Endothelial cell (in vitro differentiated cells): ENCODE results near the gene FBXL19. TPM values are rescaled to one million over a fixed set of nuclear protein-coding genes. Genes with fewer than 3 reads are reported as not detected.

Experiments used
- DNase-seq: peaks from one replicate; pipeline ENCODE4 v3.0.0; 2021; ENCODE audit warnings: low spot score
- H3K27ac Mint-ChIP-seq: one replicate; pipeline ENCODE4 v1.8.0; 2021; ENCODE audit warnings: mixed read lengths, inconsistent platforms; ENCODE audit not compliant: unreplicated experiment
- H3K27me3 Mint-ChIP-seq: one replicate; pipeline ENCODE4 v1.8.0; 2021; ENCODE audit warnings: mild to moderate bottlenecking, moderate library complexity, mixed read lengths, inconsistent platforms; ENCODE audit not compliant: unreplicated experiment
- H3K36me3 Mint-ChIP-seq: one replicate; pipeline ENCODE4 v1.8.0; 2021; ENCODE audit warnings: mild to moderate bottlenecking, low read depth, mixed read lengths, inconsistent platforms; ENCODE audit not compliant: unreplicated experiment
- H3K4me1 Mint-ChIP-seq: one replicate; pipeline ENCODE4 v1.8.0; 2021; ENCODE audit warnings: mild to moderate bottlenecking, mixed read lengths, inconsistent platforms; ENCODE audit not compliant: unreplicated experiment
- H3K4me3 Mint-ChIP-seq: one replicate; pipeline ENCODE4 v1.8.0; 2021; ENCODE audit warnings: mild to moderate bottlenecking, mixed read lengths, inconsistent platforms; ENCODE audit not compliant: unreplicated experiment
- H3K9me3 Mint-ChIP-seq: one replicate; pipeline ENCODE4 v1.8.0; 2021; ENCODE audit warnings: mixed read lengths, inconsistent platforms; ENCODE audit not compliant: unreplicated experiment
- total RNA-seq: library from RNA; stranded (reverse); fragmentation: NEBNext Ultra II Directional; extraction: Animal tissue kit (Norgen Biotek cat#: 25700); gene quantifications from one replicate; pipeline ENCODE4 v1.2.1, GENCODE V29; 2021; ENCODE audit not compliant: unreplicated experiment
- TF ChIP-seq, protein P1 (sequence below): fragments of 200-600 bp; sonication (generic); IDR thresholded peaks from one replicate; pipeline ENCODE4 v1.5.0; 2021; ENCODE audit warnings: antibody characterized with exemption; ENCODE audit not compliant: unreplicated experiment

FBXL19 gene
- total RNA-seq, 1 donor from 2014 or later = 117 TPM

DNA sequence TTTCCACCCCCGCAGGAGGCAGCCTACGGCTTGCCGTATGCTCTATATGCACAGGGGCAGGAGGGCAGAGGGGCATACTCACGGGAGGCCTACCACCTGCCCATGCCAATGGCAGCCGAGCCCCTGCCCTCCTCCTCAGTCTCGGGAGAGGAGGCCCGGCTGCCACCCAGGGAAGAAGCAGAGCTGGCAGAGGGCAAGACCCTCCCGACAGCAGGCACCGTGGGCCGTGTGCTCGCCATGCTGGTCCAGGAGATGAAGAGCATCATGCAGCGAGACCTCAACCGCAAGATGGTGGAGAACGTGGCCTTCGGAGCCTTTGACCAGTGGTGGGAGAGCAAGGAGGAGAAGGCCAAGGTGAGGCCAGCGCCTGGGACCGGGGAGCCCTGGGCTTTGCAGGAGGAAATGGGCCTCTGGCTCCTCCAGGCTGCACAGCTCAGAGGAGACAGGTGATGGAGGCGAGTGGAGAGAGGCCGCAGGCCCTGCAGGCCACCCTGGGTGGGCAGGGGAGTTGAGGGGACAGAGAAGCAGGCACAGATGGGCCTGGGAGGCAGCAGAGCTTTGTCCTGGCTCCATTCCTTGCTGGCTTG is 42.8 kb downstream of the FBXL19 start:
- DNase-seq = no peak
- Mint-ChIP-seq H3K27ac (no peak overlapping the region), H3K9me3 (no peaks in the 10 kb centered on the region), H3K27me3 (peaks cover 12% of the 10 kb centered on the region), H3K4me3 (no peak overlapping the region), H3K36me3 (peaks cover 61% of the 10 kb centered on the region), H3K4me1 (no peaks in the 10 kb centered on the region)
- TF ChIP-seq, protein P1, sequence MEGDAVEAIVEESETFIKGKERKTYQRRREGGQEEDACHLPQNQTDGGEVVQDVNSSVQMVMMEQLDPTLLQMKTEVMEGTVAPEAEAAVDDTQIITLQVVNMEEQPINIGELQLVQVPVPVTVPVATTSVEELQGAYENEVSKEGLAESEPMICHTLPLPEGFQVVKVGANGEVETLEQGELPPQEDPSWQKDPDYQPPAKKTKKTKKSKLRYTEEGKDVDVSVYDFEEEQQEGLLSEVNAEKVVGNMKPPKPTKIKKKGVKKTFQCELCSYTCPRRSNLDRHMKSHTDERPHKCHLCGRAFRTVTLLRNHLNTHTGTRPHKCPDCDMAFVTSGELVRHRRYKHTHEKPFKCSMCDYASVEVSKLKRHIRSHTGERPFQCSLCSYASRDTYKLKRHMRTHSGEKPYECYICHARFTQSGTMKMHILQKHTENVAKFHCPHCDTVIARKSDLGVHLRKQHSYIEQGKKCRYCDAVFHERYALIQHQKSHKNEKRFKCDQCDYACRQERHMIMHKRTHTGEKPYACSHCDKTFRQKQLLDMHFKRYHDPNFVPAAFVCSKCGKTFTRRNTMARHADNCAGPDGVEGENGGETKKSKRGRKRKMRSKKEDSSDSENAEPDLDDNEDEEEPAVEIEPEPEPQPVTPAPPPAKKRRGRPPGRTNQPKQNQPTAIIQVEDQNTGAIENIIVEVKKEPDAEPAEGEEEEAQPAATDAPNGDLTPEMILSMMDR = no peak

DNA sequence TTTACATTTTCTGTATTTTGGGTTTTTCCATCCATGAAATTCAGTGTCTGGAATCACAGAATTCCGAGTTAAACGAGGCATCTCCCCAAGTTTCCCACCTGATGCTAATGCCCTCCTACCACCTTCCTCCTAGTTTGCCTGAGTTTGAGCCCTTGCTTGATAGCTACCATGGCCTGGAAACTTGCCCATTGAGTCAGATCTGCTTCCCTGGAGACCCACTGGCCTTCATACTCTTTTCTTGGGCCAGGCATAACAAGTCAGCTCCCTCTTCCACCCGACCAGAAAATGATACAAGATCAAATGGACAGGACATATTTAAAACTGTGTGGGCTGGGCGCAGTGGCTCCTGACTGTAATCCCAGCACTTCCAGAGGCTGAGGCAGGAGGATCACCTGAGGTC is 44.4 kb downstream of the FBXL19 start:
- peak overlapping the region; percentile 50 for H3K27ac Mint-ChIP-seq
- H3K4me1 Mint-ChIP-seq = no peaks in the 10 kb centered on the region
- no peak for DNase-seq
- H3K27me3 Mint-ChIP-seq = peaks cover 12% of the 10 kb centered on the region
- peaks cover 64% of the 10 kb centered on the region for H3K36me3 Mint-ChIP-seq
- TF ChIP-seq, protein P1 = no peak
- peak overlapping the region; percentile 63 for H3K4me3 Mint-ChIP-seq
- no peaks in the 10 kb centered on the region for H3K9me3 Mint-ChIP-seq

DNA sequence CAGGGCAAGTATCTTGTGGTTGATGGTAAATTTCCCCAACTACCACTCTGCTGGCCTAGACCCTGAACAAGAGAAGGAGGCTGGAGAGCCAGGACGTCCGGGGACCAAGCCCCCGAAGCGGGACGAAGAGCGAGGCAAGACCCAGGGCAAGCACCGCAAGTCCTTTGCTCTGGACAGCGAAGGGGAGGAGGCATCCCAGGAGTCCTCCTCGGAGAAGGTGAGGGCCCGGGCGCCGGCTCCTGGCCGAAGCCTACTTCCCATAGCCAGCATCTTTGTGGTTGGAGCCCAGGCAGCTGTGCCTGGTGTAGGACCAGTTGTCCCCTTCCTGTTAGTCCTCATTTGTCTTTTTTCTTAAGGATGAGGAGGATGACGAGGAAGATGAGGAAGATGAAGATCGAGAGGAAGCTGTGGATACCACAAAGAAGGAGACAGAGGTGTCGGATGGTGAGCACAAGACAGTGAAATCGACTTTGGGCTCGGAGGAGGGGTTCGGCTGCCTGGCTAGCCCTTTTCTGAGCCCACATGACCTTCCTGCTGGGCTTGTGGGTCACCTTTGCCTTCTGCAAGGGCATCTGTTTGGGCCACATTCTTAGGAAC is 46.0 kb downstream of the FBXL19 start:
- TF ChIP-seq, protein P1 = no peak
- Mint-ChIP-seq H3K27me3 (peaks cover 19% of the 10 kb centered on the region), H3K27ac (no peak overlapping the region), H3K4me3 (peak overlapping the region; percentile 71), H3K36me3 (peaks cover 68% of the 10 kb centered on the region), H3K9me3 (no peaks in the 10 kb centered on the region), H3K4me1 (no peaks in the 10 kb centered on the region)
- DNase-seq = no peak

DNA sequence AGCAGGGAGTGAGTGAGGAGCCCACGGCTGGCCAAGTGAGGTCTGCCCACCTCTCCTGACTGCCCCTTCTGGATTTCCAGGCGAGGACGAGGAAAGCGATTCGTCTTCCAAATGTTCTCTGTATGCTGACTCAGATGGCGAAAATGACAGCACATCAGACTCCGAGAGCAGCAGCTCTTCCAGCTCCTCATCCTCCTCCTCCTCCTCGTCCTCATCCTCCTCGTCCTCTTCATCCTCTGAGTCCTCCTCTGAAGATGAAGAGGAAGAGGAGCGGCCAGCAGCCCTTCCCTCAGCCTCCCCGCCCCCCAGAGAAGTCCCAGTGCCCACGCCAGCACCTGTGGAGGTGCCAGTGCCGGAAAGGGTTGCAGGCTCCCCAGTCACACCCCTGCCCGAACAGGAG is 47.9 kb downstream of the FBXL19 start:
- peaks cover 21% of the 10 kb centered on the region for H3K27me3 Mint-ChIP-seq
- no peak for DNase-seq
- H3K36me3 Mint-ChIP-seq = peaks cover 67% of the 10 kb centered on the region
- no peaks in the 10 kb centered on the region for H3K9me3 Mint-ChIP-seq
- TF ChIP-seq, protein P1 = no peak
- no peak overlapping the region for H3K27ac Mint-ChIP-seq
- no peaks in the 10 kb centered on the region for H3K4me1 Mint-ChIP-seq
- H3K4me3 Mint-ChIP-seq = no peak overlapping the region

DNA sequence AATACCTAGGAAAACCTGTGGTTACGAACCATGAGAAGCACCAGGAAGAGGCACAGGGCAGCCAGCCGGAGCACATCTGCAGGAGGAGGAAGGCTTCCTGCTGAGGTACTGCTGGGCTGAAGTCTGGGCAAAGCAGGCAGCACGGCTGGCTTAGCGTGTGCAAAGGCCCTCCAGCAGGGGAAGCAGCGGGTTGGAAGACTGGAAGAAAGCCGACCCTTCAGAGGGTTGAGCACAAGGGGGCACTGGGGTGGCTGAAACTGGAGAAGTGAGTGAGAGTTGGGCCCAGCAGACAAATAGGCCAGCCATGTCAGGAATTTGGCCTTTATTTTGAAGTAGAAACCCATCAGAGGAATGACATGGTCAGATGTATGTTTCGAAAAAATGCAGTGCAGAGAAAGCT is 49.5 kb downstream of the FBXL19 start:
- Mint-ChIP-seq H3K36me3 (peaks cover 64% of the 10 kb centered on the region), H3K4me3 (peak overlapping the region; percentile 16), H3K27me3 (peaks cover 16% of the 10 kb centered on the region), H3K27ac (peak overlapping the region; percentile 7), H3K4me1 (no peaks in the 10 kb centered on the region), H3K9me3 (no peaks in the 10 kb centered on the region)
- TF ChIP-seq, protein P1 = no peak
- DNase-seq = no peak
